Fibroblast of lung (primary cell): ENCODE data around the gene SLC8A3.

Source experiments
- EZH2 ChIP-seq: IDR thresholded peaks from 2 replicates; pipeline ENCODE4 v1.5.1; 2012; ENCODE audit warnings: low read length, control low read depth, mild to moderate bottlenecking; ENCODE audit errors: missing control alignments
- TF ChIP-seq, protein P1 (sequence below), 2 donors: IDR thresholded peaks in 1 of 2; conservative IDR thresholded peaks in 1 of 2; 1 replicate in 1 of 2; 2 replicates in 1 of 2; pipeline ENCODE4 v1.5.1; 2011 to 2012; ENCODE audit warnings: low read length in 2 of 2, control low read depth in 1 of 2, inconsistent platforms in 1 of 2, low read depth in 1 of 2, mild to moderate bottlenecking in 1 of 2

DNA sequence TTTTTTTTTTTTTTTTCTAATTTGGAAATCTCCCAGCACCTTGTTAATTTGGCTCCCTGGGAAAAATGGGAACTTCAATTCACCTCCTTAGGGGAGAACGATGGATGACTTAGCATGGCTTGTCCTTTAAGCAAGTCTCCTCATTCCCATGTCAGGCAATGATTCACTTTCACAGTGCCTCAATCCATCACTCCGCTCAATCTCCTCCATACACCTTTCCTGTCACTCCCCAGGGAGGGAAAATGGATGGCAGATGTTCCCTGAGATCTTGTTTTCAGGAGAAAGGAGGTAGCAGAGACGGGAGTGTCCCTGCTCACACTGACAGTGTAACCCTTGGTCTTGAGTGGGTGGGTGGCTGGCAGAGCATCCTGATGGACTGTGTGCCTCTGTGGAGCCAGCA lies 51.0 kb downstream of the SLC8A3 start:
- TF ChIP-seq, protein P1, sequence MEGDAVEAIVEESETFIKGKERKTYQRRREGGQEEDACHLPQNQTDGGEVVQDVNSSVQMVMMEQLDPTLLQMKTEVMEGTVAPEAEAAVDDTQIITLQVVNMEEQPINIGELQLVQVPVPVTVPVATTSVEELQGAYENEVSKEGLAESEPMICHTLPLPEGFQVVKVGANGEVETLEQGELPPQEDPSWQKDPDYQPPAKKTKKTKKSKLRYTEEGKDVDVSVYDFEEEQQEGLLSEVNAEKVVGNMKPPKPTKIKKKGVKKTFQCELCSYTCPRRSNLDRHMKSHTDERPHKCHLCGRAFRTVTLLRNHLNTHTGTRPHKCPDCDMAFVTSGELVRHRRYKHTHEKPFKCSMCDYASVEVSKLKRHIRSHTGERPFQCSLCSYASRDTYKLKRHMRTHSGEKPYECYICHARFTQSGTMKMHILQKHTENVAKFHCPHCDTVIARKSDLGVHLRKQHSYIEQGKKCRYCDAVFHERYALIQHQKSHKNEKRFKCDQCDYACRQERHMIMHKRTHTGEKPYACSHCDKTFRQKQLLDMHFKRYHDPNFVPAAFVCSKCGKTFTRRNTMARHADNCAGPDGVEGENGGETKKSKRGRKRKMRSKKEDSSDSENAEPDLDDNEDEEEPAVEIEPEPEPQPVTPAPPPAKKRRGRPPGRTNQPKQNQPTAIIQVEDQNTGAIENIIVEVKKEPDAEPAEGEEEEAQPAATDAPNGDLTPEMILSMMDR (conservative IDR thresholded peaks at IDR 0.05 in 1 of 2, IDR thresholded peaks at IDR 0.05 in 1 of 2; ENCODE audit: low read depth in 1 of 2, low read length in 2 of 2): no peak
- no peak for TF ChIP-seq EZH2
